Natural killer cell (primary cell): ENCODE measurements around the gene MYDGF. TPM values are rescaled to one million over a fixed set of nuclear protein-coding genes. Genes with fewer than 3 reads are reported as not detected.
A peak's percentile ranks its signal among the peaks of the same experiment; 100 is the strongest.

Experiments
- ATAC-seq, 3 donors: fragments of 150-1000 bp in 2 of 3; fragments of 200-7000 bp in 1 of 3; cut with Tn5 transposase; 1 replicate in 1 of 3; 2 replicates in 2 of 3; pipeline ENCODE4 v1.10.0; 2021; ENCODE audit warnings: mild to moderate bottlenecking in 2 of 3, moderate library complexity in 2 of 3
- DNase-seq, 2 donors: peaks; one replicate each; pipeline versions ENCODE4 v3.0.0 to v3.0.0-alpha.2; 2013 to 2021; ENCODE audit warnings: mixed read lengths in 1 of 2
- H3K27ac ChIP-seq: one replicate; pipeline ENCODE4 v1.5.1; 2013; ENCODE audit warnings: mild to moderate bottlenecking, low read length
- H3K27me3 ChIP-seq: one replicate; pipeline ENCODE4 v1.6.1; 2013; ENCODE audit warnings: low read length; ENCODE audit not compliant: control insufficient read depth, insufficient read depth
- H3K36me3 ChIP-seq: one replicate; pipeline ENCODE4 v1.6.1; 2013; ENCODE audit warnings: low read length; ENCODE audit not compliant: control insufficient read depth, insufficient read depth
- H3K4me1 ChIP-seq: one replicate; pipeline ENCODE4 v1.6.1; 2013; ENCODE audit warnings: low read length; ENCODE audit not compliant: control insufficient read depth, insufficient read depth
- H3K4me3 ChIP-seq: one replicate; pipeline ENCODE4 v1.5.1; 2013; ENCODE audit warnings: low read length
- H3K9me3 ChIP-seq: one replicate; pipeline ENCODE4 v1.6.1; 2013; ENCODE audit warnings: low read length; ENCODE audit not compliant: control insufficient read depth, insufficient read depth
- H3K27ac Mint-ChIP-seq, 2 donors: one replicate each; pipeline ENCODE4 v1.8.0; 2022; ENCODE audit warnings: mild to moderate bottlenecking in 2 of 2, mixed read lengths in 2 of 2, moderate library complexity in 1 of 2
- H3K27me3 Mint-ChIP-seq, 2 donors: one replicate each; pipeline ENCODE4 v1.8.0; 2022; ENCODE audit warnings: low read depth in 2 of 2, mixed read lengths in 2 of 2
- H3K36me3 Mint-ChIP-seq: one replicate; pipeline ENCODE4 v1.8.0; 2022; ENCODE audit warnings: mixed read lengths
- H3K4me1 Mint-ChIP-seq, 2 donors: one replicate each; pipeline ENCODE4 v1.8.0; 2022; ENCODE audit warnings: mixed read lengths in 2 of 2
- H3K4me3 Mint-ChIP-seq: one replicate; pipeline ENCODE4 v1.8.0; 2022; ENCODE audit warnings: mild to moderate bottlenecking, moderate library complexity, mixed read lengths
- H3K9me3 Mint-ChIP-seq, 2 donors: one replicate each; pipeline ENCODE4 v1.8.0; 2022; ENCODE audit warnings: mixed read lengths in 2 of 2
- WGBS: methylation state at CpG from one replicate; pipeline ENCODE4 v1.1.7; 2013; ENCODE audit warnings: missing lambda C conversion rate; ENCODE audit not compliant: insufficient coverage; 5-methylcytosine and 5-hydroxymethylcytosine counted together
- intact Hi-C: fragments of 100-400 bp; cut with micrococcal nuclease; formaldehyde crosslinking; loops from one replicate; pipeline ENCODE4 v1.14.2; 2022
- total RNA-seq, 4 donors: library from RNA; stranded (reverse); fragments of 120-200 nt in 1 of 4; gene quantifications; one replicate each; pipeline versions ENCODE4 v1.2.3 to v1.2.4, GENCODE V29; 2013 to 2022
- TF ChIP-seq, protein P1 (sequence below): fragments of 200-600 bp; IDR thresholded peaks from one replicate; pipeline ENCODE4 v1.8.0; 2022; ENCODE audit warnings: antibody characterized with exemption

The MYDGF gene
- total RNA-seq, 3 donors from 2014 or later (not counting 1 experiment from before 2014, with no cell fraction given), result 36.9 to 41.8 (median 37.2) TPM

- WGBS, result 97% methylated on average over 16 of the region's 16 CpGs
- Histone ChIP-seq H3K4me3 (no peak overlapping the region), H3K9me3 (no peaks in the 10 kb centered on the region), H3K36me3 (peaks cover 54% of the 10 kb centered on the region), H3K27ac (peak overlapping the region; percentile 92), H3K27me3 (no peaks in the 10 kb centered on the region), H3K4me1 (peaks cover 35% of the 10 kb centered on the region)
- no peak for ATAC-seq
- intact Hi-C loops, result no loop called here
- Mint-ChIP-seq H3K36me3 (peaks cover 8% of the 10 kb centered on the region), H3K9me3 (no peaks in the 10 kb centered on the region), H3K27ac (peak overlapping the region; percentile 89 to 96), H3K4me3 (peak overlapping the region; percentile 35), H3K27me3 (no peaks in the 10 kb centered on the region), H3K4me1 (peaks cover 18 to 31% of the 10 kb centered on the region in 2 donors)
- TF ChIP-seq, protein P1, sequence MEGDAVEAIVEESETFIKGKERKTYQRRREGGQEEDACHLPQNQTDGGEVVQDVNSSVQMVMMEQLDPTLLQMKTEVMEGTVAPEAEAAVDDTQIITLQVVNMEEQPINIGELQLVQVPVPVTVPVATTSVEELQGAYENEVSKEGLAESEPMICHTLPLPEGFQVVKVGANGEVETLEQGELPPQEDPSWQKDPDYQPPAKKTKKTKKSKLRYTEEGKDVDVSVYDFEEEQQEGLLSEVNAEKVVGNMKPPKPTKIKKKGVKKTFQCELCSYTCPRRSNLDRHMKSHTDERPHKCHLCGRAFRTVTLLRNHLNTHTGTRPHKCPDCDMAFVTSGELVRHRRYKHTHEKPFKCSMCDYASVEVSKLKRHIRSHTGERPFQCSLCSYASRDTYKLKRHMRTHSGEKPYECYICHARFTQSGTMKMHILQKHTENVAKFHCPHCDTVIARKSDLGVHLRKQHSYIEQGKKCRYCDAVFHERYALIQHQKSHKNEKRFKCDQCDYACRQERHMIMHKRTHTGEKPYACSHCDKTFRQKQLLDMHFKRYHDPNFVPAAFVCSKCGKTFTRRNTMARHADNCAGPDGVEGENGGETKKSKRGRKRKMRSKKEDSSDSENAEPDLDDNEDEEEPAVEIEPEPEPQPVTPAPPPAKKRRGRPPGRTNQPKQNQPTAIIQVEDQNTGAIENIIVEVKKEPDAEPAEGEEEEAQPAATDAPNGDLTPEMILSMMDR, result no peak
- no peak for DNase-seq
Measured at GRCh38 chr19:4710281-4710600, 40.1 kb upstream of the MYDGF start.

- Mint-ChIP-seq H3K4me3 (peak overlapping the region; percentile 87), H3K27me3 (no peaks in the 10 kb centered on the region), H3K9me3 (no peaks in the 10 kb centered on the region), H3K27ac (peak overlapping the region; percentile 89 to 96), H3K36me3 (peaks cover 4% of the 10 kb centered on the region), H3K4me1 (peaks cover 18 to 31% of the 10 kb centered on the region in 2 donors)
- peak; percentile 86 to 88 (median 87) for ATAC-seq
- intact Hi-C loops, result no loop called here
- Histone ChIP-seq H3K36me3 (peaks cover 53% of the 10 kb centered on the region), H3K9me3 (no peaks in the 10 kb centered on the region), H3K4me1 (peaks cover 35% of the 10 kb centered on the region), H3K27me3 (no peaks in the 10 kb centered on the region), H3K27ac (peak overlapping the region; percentile 92), H3K4me3 (peak overlapping the region; percentile 5)
- DNase-seq, result peak; percentile 55 to 65
- WGBS, result 50% methylated on average over 20 of the region's 20 CpGs
- TF ChIP-seq, protein P1, result no peak
Measured at GRCh38 chr19:4709440-4710280, 39.5 kb upstream of the MYDGF start.

DNA sequence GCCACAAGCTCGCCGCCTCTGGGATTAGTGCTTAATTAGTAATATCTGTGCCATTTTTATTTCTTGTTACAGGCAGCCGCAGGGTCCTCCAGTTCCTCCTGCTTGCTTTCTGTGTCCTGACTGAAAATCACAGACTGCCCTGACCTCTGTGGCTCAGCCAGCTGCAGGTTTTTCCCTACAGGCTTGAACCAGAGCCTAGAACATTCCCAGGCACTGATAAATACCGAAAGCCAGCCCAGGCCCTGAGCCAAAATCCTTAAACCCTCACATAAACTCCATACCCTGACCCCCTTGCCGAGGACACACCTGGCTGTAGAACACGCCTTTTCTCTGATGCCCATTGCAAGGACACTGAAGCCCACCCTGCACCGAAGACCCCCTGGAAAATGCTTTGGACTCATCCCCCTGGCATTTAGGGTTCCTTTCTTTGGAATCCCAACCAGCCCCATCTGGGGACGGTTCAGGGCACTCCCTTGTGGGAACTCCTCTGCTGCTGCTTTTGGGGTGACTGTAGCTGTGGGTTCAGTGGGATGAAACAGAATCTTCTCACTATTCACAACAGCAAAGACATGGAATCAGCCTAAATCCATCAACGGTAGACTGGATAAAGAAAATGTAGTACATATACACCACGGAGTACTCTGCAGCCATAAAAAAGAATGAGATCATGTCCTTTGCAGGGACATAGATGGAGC is 38.0 kb upstream of the MYDGF start:
- peak overlapping the region; percentile 89 to 96 for H3K27ac Mint-ChIP-seq
- Histone ChIP-seq H3K9me3 (no peaks in the 10 kb centered on the region), H3K4me1 (peaks cover 35% of the 10 kb centered on the region), H3K27me3 (no peaks in the 10 kb centered on the region), H3K27ac (peak overlapping the region; percentile 92), H3K4me3 (no peak overlapping the region), H3K36me3 (peaks cover 49% of the 10 kb centered on the region)
- TF ChIP-seq, protein P1, result no peak
- H3K27me3 Mint-ChIP-seq, result no peaks in the 10 kb centered on the region
- ATAC-seq (no peak), DNase-seq (no peak)
- intact Hi-C loops, result no loop called here
- peaks cover 18 to 31% of the 10 kb centered on the region in 2 donors for H3K4me1 Mint-ChIP-seq
- H3K9me3 Mint-ChIP-seq, result no peaks in the 10 kb centered on the region
- WGBS, result 99% methylated on average over 8 of the region's 10 CpGs
- peak overlapping the region; percentile 66 for H3K4me3 Mint-ChIP-seq
- H3K36me3 Mint-ChIP-seq, result no peaks in the 10 kb centered on the region
